Keratinocyte (primary cell): ENCODE results near the gene DBNDD1.

Experiments
- EZH2 ChIP-seq: IDR thresholded peaks from one replicate; pipeline ENCODE4 v1.6.1; 2012; ENCODE audit warnings: inconsistent platforms, mild to moderate bottlenecking, low read length, moderate library complexity
- TF ChIP-seq, protein P1 (sequence below), 3 experiments: IDR thresholded peaks in 1 of 3; conservative IDR thresholded peaks in 1 of 3; optimal IDR thresholded peaks in 1 of 3; 2 replicates in 2 of 3; 3 replicates in 1 of 3; pipeline versions ENCODE3 to v1.5.1; 2011; ENCODE audit warnings: low read length in 3 of 3, mild to moderate bottlenecking in 3 of 3, moderate library complexity in 2 of 3, control low read depth in 1 of 3, inconsistent platforms in 1 of 3; ENCODE audit not compliant: insufficient read depth in 2 of 3; ENCODE audit errors: extremely low read depth in 1 of 3

DNA sequence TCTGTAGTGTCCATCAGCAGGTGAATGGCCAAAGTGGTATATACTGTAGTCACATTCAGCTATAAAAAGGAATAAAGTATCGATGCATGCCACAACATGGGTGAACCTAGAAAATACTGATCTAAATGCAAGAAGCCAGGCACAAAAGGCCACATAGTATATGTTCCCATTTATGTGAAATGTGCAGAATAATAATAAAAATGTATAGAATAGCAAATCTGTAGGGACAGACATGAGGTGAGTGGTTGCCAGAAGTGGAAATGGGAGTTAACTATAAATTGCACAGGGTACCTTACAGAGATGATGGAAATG is 23.1 kb downstream of the DBNDD1 start:
- TF ChIP-seq, protein P1, sequence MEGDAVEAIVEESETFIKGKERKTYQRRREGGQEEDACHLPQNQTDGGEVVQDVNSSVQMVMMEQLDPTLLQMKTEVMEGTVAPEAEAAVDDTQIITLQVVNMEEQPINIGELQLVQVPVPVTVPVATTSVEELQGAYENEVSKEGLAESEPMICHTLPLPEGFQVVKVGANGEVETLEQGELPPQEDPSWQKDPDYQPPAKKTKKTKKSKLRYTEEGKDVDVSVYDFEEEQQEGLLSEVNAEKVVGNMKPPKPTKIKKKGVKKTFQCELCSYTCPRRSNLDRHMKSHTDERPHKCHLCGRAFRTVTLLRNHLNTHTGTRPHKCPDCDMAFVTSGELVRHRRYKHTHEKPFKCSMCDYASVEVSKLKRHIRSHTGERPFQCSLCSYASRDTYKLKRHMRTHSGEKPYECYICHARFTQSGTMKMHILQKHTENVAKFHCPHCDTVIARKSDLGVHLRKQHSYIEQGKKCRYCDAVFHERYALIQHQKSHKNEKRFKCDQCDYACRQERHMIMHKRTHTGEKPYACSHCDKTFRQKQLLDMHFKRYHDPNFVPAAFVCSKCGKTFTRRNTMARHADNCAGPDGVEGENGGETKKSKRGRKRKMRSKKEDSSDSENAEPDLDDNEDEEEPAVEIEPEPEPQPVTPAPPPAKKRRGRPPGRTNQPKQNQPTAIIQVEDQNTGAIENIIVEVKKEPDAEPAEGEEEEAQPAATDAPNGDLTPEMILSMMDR (optimal IDR thresholded peaks at IDR 0.05 in 1 of 3, IDR thresholded peaks at IDR 0.05 in 1 of 3, conservative IDR thresholded peaks at IDR 0.05 in 1 of 3; ENCODE audit: extremely low read depth in 1 of 3, insufficient read depth in 2 of 3, low read length in 3 of 3) = no peak
- no peak for TF ChIP-seq EZH2
